ENCODE measurements around the gene ZBTB34. TPM values are rescaled to one million over a fixed set of nuclear protein-coding genes. Genes with fewer than 3 reads are reported as not detected.

Gene ZBTB34
- total RNA-seq, 4 donors from 2014 or later, result 7.4 to 12.3 (median 10.6) TPM

DNA sequence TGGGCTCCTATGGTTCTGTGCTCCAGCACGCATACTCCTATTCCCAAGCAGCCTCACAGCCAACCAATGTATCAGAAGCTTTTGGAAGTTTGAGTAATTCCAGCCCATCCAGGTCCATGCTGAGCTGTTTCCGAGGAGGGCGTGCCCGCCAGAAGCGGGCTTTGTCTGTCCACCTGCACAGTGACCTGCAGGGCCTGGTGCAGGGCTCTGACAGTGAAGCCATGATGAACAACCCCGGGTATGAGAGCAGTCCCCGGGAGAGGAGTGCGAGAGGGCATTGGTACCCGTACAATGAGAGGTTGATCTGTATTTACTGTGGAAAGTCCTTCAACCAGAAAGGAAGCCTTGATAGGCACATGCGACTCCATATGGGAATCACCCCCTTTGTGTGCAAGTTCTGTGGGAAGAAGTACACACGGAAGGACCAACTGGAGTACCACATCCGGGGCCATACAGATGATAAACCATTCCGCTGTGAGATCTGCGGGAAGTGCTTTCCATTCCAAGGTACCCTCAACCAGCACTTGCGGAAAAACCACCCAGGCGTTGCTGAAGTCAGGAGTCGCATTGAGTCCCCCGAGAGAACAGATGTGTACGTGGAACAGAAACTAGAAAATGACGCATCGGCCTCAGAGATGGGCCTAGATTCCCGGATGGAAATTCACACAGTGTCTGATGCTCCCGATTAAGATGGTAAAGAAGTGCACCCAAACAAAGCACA, 19.9 kb downstream of the ZBTB34 start:
- Histone ChIP-seq H3K9me3 (no peaks in the 10 kb centered on the region), H3K27me3 (no peaks in the 10 kb centered on the region), H3K4me1 (no peaks in the 10 kb centered on the region), H3K36me3 (peaks cover 0 to 27% (median 0%) of the 10 kb centered on the region in 3 donors), H3K4me3 (no peak overlapping the region), H3K27ac (no peak overlapping the region)
- DNase-seq, result no peak
- TF ChIP-seq POLR2A (IDR thresholded peaks at IDR 0.05), result no peak
- TF ChIP-seq, protein P1, sequence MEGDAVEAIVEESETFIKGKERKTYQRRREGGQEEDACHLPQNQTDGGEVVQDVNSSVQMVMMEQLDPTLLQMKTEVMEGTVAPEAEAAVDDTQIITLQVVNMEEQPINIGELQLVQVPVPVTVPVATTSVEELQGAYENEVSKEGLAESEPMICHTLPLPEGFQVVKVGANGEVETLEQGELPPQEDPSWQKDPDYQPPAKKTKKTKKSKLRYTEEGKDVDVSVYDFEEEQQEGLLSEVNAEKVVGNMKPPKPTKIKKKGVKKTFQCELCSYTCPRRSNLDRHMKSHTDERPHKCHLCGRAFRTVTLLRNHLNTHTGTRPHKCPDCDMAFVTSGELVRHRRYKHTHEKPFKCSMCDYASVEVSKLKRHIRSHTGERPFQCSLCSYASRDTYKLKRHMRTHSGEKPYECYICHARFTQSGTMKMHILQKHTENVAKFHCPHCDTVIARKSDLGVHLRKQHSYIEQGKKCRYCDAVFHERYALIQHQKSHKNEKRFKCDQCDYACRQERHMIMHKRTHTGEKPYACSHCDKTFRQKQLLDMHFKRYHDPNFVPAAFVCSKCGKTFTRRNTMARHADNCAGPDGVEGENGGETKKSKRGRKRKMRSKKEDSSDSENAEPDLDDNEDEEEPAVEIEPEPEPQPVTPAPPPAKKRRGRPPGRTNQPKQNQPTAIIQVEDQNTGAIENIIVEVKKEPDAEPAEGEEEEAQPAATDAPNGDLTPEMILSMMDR (IDR thresholded peaks at IDR 0.05), result no peak

DNA sequence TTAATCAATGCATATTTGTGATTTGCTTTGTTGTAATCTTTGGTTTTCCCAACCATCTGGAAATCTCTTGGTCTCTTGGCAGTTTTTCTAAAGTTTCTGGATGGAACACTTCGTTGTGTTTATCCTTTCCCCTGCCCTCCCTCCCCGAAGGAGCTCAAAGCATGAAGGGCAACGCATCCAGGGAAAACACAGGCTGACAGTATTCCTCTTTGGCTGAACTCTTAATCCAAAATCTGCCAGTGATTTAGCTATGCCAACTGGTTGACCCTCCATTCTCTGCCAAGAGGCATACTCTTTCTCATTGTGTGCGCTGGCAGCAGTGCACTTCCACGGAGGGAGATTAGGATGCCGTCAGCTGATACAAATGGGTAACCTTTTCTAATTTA, 20.5 kb downstream of the ZBTB34 start:
- Histone ChIP-seq H3K4me3 (no peak overlapping the region), H3K36me3 (peaks cover 0 to 27% (median 0%) of the 10 kb centered on the region in 3 donors), H3K4me1 (no peaks in the 10 kb centered on the region), H3K9me3 (no peaks in the 10 kb centered on the region), H3K27ac (no peak overlapping the region), H3K27me3 (no peaks in the 10 kb centered on the region)
- DNase-seq, result no peak
- no peak for TF ChIP-seq POLR2A (IDR thresholded peaks at IDR 0.05)
- TF ChIP-seq, protein P1 (IDR thresholded peaks at IDR 0.05), result no peak

DNA sequence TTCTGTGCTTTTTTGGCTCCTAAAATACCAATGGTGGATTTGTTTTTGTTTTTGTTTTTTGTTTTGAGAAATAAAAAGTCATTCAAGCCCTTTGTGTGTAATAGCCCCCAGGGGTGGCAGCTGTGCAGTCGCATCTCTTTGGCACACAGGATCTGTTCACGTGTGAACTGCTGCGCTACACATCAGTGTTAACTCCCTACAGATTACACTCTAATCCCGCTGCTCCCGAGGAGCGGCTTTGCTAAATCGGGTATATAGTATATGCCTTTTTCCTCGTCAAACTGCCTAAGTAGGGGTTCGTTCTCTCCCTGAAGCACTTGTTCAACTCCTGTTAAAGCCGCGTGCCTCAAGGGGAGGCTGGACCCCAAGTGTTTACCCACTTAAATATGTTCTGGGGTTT, 22.3 kb downstream of the ZBTB34 start:
- no peak for TF ChIP-seq POLR2A (IDR thresholded peaks at IDR 0.05)
- TF ChIP-seq, protein P1 (IDR thresholded peaks at IDR 0.05), result no peak
- H3K4me3 ChIP-seq, result no peak overlapping the region
- H3K9me3 ChIP-seq, result no peaks in the 10 kb centered on the region
- H3K27ac ChIP-seq, result no peak overlapping the region
- no peaks in the 10 kb centered on the region for H3K27me3 ChIP-seq
- H3K4me1 ChIP-seq, result no peaks in the 10 kb centered on the region
- DNase-seq, result no peak
- H3K36me3 ChIP-seq, result peaks cover 0 to 27% (median 0%) of the 10 kb centered on the region in 3 donors

DNA sequence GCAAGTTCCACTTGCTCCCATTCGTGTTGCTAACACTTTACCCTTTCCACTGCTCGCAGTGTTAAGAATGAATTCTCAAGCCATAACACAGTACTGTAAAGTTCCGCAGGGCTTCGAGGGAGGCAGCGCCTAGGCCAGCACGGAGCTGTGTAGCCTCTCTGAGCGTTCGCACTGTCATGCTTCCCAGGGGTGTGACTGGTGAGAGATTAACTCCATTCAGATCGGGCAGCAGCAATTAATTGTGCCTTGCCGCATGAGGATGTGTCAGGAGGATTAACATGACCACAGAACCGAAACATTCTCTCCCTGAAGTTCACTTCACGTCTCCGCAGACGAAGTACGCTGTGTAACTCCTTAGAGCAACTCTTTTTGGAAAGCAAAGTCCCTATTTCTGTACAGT, 23.2 kb downstream of the ZBTB34 start:
- Histone ChIP-seq H3K4me3 (no peak overlapping the region), H3K27me3 (no peaks in the 10 kb centered on the region), H3K36me3 (peaks cover 0 to 27% (median 0%) of the 10 kb centered on the region in 3 donors), H3K27ac (no peak overlapping the region), H3K4me1 (no peaks in the 10 kb centered on the region), H3K9me3 (no peaks in the 10 kb centered on the region)
- no peak for TF ChIP-seq POLR2A (IDR thresholded peaks at IDR 0.05)
- TF ChIP-seq, protein P1 (IDR thresholded peaks at IDR 0.05), result no peak
- DNase-seq, result no peak

DNA sequence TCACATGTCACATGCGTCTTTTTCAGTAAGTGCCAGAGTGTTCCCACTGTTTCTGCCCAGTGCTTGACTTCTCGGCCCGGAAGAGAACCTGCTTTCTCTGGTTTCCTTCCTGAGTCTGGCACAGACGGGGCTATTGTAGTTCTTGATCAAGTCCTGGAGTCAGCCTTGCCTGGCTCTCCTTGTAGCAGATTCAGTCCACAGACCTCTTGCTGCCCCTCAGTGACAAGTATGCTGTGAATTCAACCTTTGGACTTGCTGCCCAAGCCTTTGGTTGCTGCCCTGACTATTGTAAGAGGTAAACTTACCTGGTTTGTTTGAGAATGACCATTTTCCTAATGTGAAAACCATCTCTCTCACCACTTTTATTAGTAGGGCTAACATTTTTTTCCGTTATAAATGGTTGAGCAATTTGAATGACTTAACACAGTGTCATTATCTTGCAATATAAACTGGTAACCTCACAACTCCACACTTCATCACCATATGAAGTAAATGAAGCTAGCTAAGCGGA, 24.7 kb downstream of the ZBTB34 start:
- DNase-seq, result no peak
- TF ChIP-seq, protein P1 (IDR thresholded peaks at IDR 0.05), result no peak
- no peak for TF ChIP-seq POLR2A (IDR thresholded peaks at IDR 0.05)
- Histone ChIP-seq H3K4me3 (no peak overlapping the region), H3K27me3 (no peaks in the 10 kb centered on the region), H3K9me3 (no peaks in the 10 kb centered on the region), H3K4me1 (no peaks in the 10 kb centered on the region), H3K27ac (no peak overlapping the region), H3K36me3 (peaks cover 0 to 17% (median 0%) of the 10 kb centered on the region in 3 donors)
